Measurements from ENCODE around the gene KLHDC4.
"Not testable (repeated sequence)": the region's sequence is repeated elsewhere in the genome, so short reads cannot be mapped to it uniquely, and the experiment has no call there.

The KLHDC4 gene

GRCh38 chr16:87787451-87788091 is 21.8 kb upstream of the KLHDC4 start:
- not testable (repeated sequence) for DNase-seq

- DNase-seq: no peak
Observed at GRCh38 chr16:87784812-87785211, 19.0 kb upstream of the KLHDC4 start.

GRCh38 chr16:87782033-87782432 is 16.2 kb upstream of the KLHDC4 start:
- no peak for DNase-seq

GRCh38 chr16:87780385-87780989 is 14.7 kb upstream of the KLHDC4 start:
- DNase-seq: no peak

GRCh38 chr16:87778830-87779579 is 13.2 kb upstream of the KLHDC4 start:
- peak; percentile 88 for DNase-seq

GRCh38 chr16:87778476-87778829 is 12.7 kb upstream of the KLHDC4 start:
- DNase-seq: no peak

- not testable (repeated sequence) for DNase-seq
Observed at GRCh38 chr16:87773836-87774235, 8.1 kb upstream of the KLHDC4 start.

- DNase-seq: not testable (repeated sequence)
Observed at GRCh38 chr16:87767456-87767855, 1.7 kb upstream of the KLHDC4 start.

- DNase-seq: no peak
Observed at GRCh38 chr16:87766485-87766797, 655 bp upstream of the KLHDC4 start.

GRCh38 chr16:87765473-87765775 is 362 bp downstream of the KLHDC4 start:
- peak; percentile 50 for DNase-seq

- DNase-seq: no peak
Observed at GRCh38 chr16:87764600-87765472, 950 bp downstream of the KLHDC4 start.

GRCh38 chr16:87762620-87763019 is 3.2 kb downstream of the KLHDC4 start:
- DNase-seq: no peak

GRCh38 chr16:87762071-87762571 is 3.7 kb downstream of the KLHDC4 start:
- peak; percentile 75 for DNase-seq

GRCh38 chr16:87761060-87761459 is 4.7 kb downstream of the KLHDC4 start:
- no peak for DNase-seq

- DNase-seq: no peak
Observed at GRCh38 chr16:87757841-87758426, 7.9 kb downstream of the KLHDC4 start.

- no peak for DNase-seq
Observed at GRCh38 chr16:87754535-87754934, 11.3 kb downstream of the KLHDC4 start.

GRCh38 chr16:87747626-87748414 is 18.0 kb downstream of the KLHDC4 start:
- DNase-seq: no peak

GRCh38 chr16:87746178-87746577 is 19.6 kb downstream of the KLHDC4 start:
- no peak for DNase-seq

- no peak for DNase-seq
Observed at GRCh38 chr16:87744750-87745514, 20.9 kb downstream of the KLHDC4 start.

- no peak for DNase-seq
Observed at GRCh38 chr16:87742781-87743490, 22.9 kb downstream of the KLHDC4 start.

All from activated gamma-delta T cell (primary cell).